Trophoblast cell (in vitro differentiated cells and primary cell): ENCODE data around the gene SLC25A33.
A peak's percentile ranks its signal among the peaks of the same experiment; 100 is the strongest.
"Not testable (repeated sequence)": the region's sequence is repeated elsewhere in the genome, so short reads cannot be mapped to it uniquely, and the experiment has no call there.

Experiments
- DNase-seq, 2 donors: peaks; one replicate each; pipeline ENCODE4 v3.0.0-alpha.2; 2016
- H2AFZ ChIP-seq: 2 replicates; pipeline ENCODE4 v1.6.1; 2013; ENCODE audit warnings: low read length, moderate library complexity, mild to moderate bottlenecking; ENCODE audit not compliant: insufficient read depth, poor library complexity
- H2AK5ac ChIP-seq: 2 replicates; pipeline ENCODE4 v1.6.1; 2013; ENCODE audit warnings: mild to moderate bottlenecking, low read length
- H2BK120ac ChIP-seq: 2 replicates; pipeline ENCODE4 v1.6.1; 2013; ENCODE audit warnings: low read length, mild to moderate bottlenecking, moderate library complexity; ENCODE audit not compliant: insufficient read depth, poor library complexity
- H2BK12ac ChIP-seq: 2 replicates; pipeline ENCODE4 v1.6.1; 2013; ENCODE audit warnings: mild to moderate bottlenecking, low read length, moderate library complexity
- H2BK5ac ChIP-seq: 2 replicates; pipeline ENCODE4 v1.6.1; 2013; ENCODE audit warnings: low read length, low read depth, moderate library complexity, mild to moderate bottlenecking; ENCODE audit not compliant: poor library complexity
- H3K14ac ChIP-seq: 2 replicates; pipeline ENCODE4 v1.6.1; 2013; ENCODE audit warnings: mild to moderate bottlenecking, low read length
- H3K18ac ChIP-seq: 2 replicates; pipeline ENCODE4 v1.6.1; 2013; ENCODE audit warnings: mild to moderate bottlenecking, low read length
- H3K23ac ChIP-seq: 2 replicates; pipeline ENCODE4 v1.6.1; 2013; ENCODE audit warnings: low read length
- H3K27ac ChIP-seq: 2 replicates; pipeline ENCODE4 v1.5.1; 2013; ENCODE audit warnings: low read depth, mild to moderate bottlenecking, inconsistent platforms, low read length, moderate library complexity
- H3K27me3 ChIP-seq: 2 replicates; pipeline ENCODE4 v1.6.1; 2013; ENCODE audit warnings: inconsistent platforms, mild to moderate bottlenecking, low read length, moderate library complexity; ENCODE audit not compliant: insufficient read depth
- H3K36me3 ChIP-seq, 2 experiments: 1 replicate in 1 of 2; 2 replicates in 1 of 2; pipeline ENCODE4 v1.6.1; 2013; ENCODE audit warnings: low read length in 2 of 2, mild to moderate bottlenecking in 2 of 2, moderate library complexity in 1 of 2; ENCODE audit not compliant: insufficient read depth in 2 of 2, control insufficient read depth in 1 of 2
- H3K4ac ChIP-seq: 2 replicates; pipeline ENCODE4 v1.6.1; 2013; ENCODE audit warnings: low read depth, mild to moderate bottlenecking, low read length, moderate library complexity
- H3K4me1 ChIP-seq, 2 experiments: 1 replicate in 1 of 2; 2 replicates in 1 of 2; pipeline ENCODE4 v1.6.1; 2013; ENCODE audit warnings: low read length in 2 of 2, mild to moderate bottlenecking in 2 of 2, moderate library complexity in 1 of 2; ENCODE audit not compliant: insufficient read depth in 2 of 2, control insufficient read depth in 1 of 2
- H3K4me2 ChIP-seq: 2 replicates; pipeline ENCODE4 v1.6.1; 2013; ENCODE audit warnings: inconsistent platforms, mild to moderate bottlenecking, low read length, moderate library complexity
- H3K4me3 ChIP-seq: 2 replicates; pipeline ENCODE4 v1.5.1; 2013; ENCODE audit warnings: mild to moderate bottlenecking, low read depth, low read length, inconsistent platforms
- H3K79me1 ChIP-seq: one replicate; pipeline ENCODE4 v1.6.1; 2013; ENCODE audit warnings: low read length
- H3K79me2 ChIP-seq: 2 replicates; pipeline ENCODE4 v1.6.1; 2013; ENCODE audit warnings: low read length, mild to moderate bottlenecking; ENCODE audit not compliant: control insufficient read depth, insufficient read depth, poor library complexity
- H3K9ac ChIP-seq: 2 replicates; pipeline ENCODE4 v1.6.1; 2013; ENCODE audit warnings: mild to moderate bottlenecking, low read length
- H3K9me3 ChIP-seq: 2 replicates; pipeline ENCODE4 v1.6.1; 2013; ENCODE audit warnings: low read depth, mild to moderate bottlenecking, control low read depth, inconsistent platforms, low read length; ENCODE audit not compliant: insufficient read depth
- H4K12ac ChIP-seq: 2 replicates; pipeline ENCODE4 v1.6.1; 2013; ENCODE audit warnings: low read depth, mild to moderate bottlenecking, low read length, moderate library complexity
- H4K8ac ChIP-seq: 2 replicates; pipeline ENCODE4 v1.6.1; 2013; ENCODE audit warnings: low read depth, mild to moderate bottlenecking, low read length, moderate library complexity
- H4K91ac ChIP-seq: one replicate; pipeline ENCODE4 v1.6.1; 2013; ENCODE audit warnings: low read depth, mild to moderate bottlenecking, low read length, moderate library complexity
- WGBS: extraction: QIAGEN DNeasy Blood & Tissue Kit; methylation state at CpG from one replicate; pipeline ENCODE4 v1.1.7; 2013; ENCODE audit warnings: missing lambda C conversion rate; ENCODE audit not compliant: insufficient read length, insufficient coverage; ENCODE audit errors: extremely low coverage; 5-methylcytosine and 5-hydroxymethylcytosine counted together

The SLC25A33 gene

DNA sequence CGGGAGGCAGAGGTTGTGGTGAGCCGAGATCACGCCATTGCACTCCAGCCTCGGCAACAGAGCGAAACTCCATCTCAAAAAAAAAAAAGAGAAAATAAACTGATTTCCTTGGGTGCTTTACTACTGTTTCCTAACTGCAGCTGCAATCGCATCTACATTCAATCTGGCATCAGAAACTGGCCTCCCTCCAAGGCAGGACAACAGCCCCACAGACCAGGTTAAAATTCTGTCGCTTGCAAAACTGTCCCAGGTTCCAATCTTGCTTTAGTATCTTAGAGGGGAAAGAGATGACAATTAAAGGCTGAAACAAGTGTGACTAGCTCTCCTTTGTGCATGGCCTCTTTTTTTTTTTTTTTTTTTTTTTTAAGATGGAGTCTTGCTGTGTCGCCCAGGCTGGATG, 32.4 kb upstream of the SLC25A33 start:
- Histone ChIP-seq H2BK120ac (no peak overlapping the region), H2BK12ac (no peak overlapping the region)
- WGBS: no CpG with 5 or more reads among the region's 8 CpGs

DNA sequence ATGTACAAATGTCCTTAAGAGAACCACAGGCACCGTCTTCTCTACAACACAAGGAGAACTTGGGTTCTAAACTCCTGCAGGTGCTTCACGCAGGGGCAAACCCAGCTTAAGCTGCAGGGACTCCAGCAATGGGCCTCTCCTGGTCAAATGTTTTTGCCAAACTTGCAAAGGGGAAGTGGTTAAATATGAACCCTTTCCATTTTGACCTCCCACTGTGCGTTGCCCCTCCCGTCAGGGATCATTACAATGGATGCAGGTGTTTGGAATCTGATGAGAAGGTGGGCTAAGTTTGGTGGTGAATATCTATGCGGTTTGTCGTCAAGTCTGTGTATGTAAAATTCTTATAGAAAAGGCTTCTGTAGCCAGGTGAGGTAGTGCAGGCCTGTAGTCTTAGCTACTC, 29.1 kb upstream of the SLC25A33 start:
- H2AK5ac ChIP-seq: no peak overlapping the region
- no peaks in the 10 kb centered on the region for H3K27me3 ChIP-seq
- no peak overlapping the region for H3K27ac ChIP-seq
- DNase-seq: no peak
- H3K4me2 ChIP-seq: no peak overlapping the region
- H3K79me2 ChIP-seq: no peaks in the 10 kb centered on the region
- H2BK120ac ChIP-seq: no peak overlapping the region
- no CpG with 5 or more reads among the region's 6 CpGs for WGBS
- H2BK5ac ChIP-seq: no peak overlapping the region
- H3K9me3 ChIP-seq: no peaks in the 10 kb centered on the region
- H3K4ac ChIP-seq: no peak overlapping the region
- no peak overlapping the region for H3K18ac ChIP-seq
- no peak overlapping the region for H3K23ac ChIP-seq
- H4K12ac ChIP-seq: no peak overlapping the region
- no peaks in the 10 kb centered on the region for H3K4me1 ChIP-seq
- no peak overlapping the region for H2BK12ac ChIP-seq
- H4K91ac ChIP-seq: no peak overlapping the region
- no peak overlapping the region for H3K14ac ChIP-seq
- no peak overlapping the region for H3K4me3 ChIP-seq
- H2AFZ ChIP-seq: no peak overlapping the region
- no peak overlapping the region for H3K9ac ChIP-seq
- no peak overlapping the region for H4K8ac ChIP-seq
- no peaks in the 10 kb centered on the region for H3K36me3 ChIP-seq
- H3K79me1 ChIP-seq: no peaks in the 10 kb centered on the region

More for the DNA sequence above, 32.4 kb upstream of the SLC25A33 start:
- Histone ChIP-seq H3K4me2 (no peak overlapping the region), H3K9ac (no peak overlapping the region), H2BK5ac (no peak overlapping the region), H4K8ac (no peak overlapping the region), H3K14ac (no peak overlapping the region), H3K4me1 (no peaks in the 10 kb centered on the region), H3K36me3 (no peaks in the 10 kb centered on the region), H3K79me2 (no peaks in the 10 kb centered on the region), H3K79me1 (no peaks in the 10 kb centered on the region), H2AK5ac (no peak overlapping the region), H3K27me3 (no peaks in the 10 kb centered on the region), H3K23ac (no peak overlapping the region), H4K91ac (no peak overlapping the region), H2AFZ (no peak overlapping the region), H3K9me3 (no peaks in the 10 kb centered on the region), H3K4ac (no peak overlapping the region), H4K12ac (no peak overlapping the region), H3K18ac (no peak overlapping the region), H3K27ac (no peak overlapping the region), H3K4me3 (no peak overlapping the region)
- DNase-seq: no peak

DNA sequence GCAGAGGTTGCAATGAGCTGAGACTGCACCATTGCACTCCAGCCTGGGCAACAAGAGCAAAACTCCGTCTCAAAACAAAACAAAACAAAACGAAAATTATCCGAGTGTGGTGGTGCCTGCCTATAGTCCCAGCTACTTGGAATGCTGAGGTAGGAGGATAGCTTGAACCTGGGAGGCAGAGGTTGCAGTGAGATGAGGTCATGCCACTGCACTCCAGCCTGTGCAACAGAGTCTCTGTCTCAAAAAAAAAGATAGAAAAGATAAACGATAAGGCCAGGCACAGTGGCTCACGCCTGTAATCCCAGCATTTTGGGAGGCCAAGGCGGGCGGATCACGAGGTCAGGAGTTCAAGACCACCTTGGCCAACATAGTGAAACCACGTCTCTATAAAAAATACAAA, 23.7 kb upstream of the SLC25A33 start:
- not testable (repeated sequence) for H3K18ac ChIP-seq, H3K9me3 ChIP-seq, H4K8ac ChIP-seq, H3K4me3 ChIP-seq, H3K4me2 ChIP-seq, H3K27me3 ChIP-seq, H3K36me3 ChIP-seq, H3K14ac ChIP-seq, H2AFZ ChIP-seq, H3K4ac ChIP-seq, H3K9ac ChIP-seq, H3K79me2 ChIP-seq, H4K91ac ChIP-seq, H2AK5ac ChIP-seq, H2BK12ac ChIP-seq, H3K27ac ChIP-seq, H3K4me1 ChIP-seq, H3K23ac ChIP-seq, H2BK5ac ChIP-seq, H2BK120ac ChIP-seq, H4K12ac ChIP-seq, H3K79me1 ChIP-seq
- WGBS: no CpG with 5 or more reads among the region's 9 CpGs
- DNase-seq: peak in 1 of 2 donors; percentile 33

DNA sequence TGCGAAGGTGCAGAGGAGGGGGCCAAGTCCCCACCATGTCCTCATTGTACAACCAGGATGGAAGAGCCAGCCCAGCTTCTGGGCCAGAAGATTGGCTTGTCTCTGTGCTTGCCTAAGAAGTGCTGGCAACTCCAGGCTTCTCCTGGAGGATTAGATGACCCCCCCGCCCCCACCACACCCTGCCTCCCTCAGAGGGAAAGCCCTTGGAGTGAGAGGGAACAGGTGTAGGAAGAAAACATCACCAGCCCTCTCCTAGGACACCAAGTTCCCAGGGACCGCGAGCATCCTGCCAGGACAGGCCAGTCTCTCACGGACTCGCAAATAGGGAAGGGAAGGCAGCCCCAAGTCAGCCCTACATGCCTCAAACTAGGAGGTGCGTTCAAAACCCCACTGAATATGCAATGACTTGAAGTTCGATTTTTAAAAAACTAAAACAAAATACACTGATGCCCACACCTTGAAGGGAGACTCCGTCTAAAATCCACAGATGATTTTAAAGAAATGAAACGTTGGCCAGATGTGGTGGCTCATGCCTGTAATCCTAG, 20.7 kb upstream of the SLC25A33 start:
- Histone ChIP-seq H4K8ac (no peak overlapping the region), H2AK5ac (no peak overlapping the region), H3K4me2 (no peak overlapping the region), H3K36me3 (no peaks in the 10 kb centered on the region), H2BK12ac (no peak overlapping the region), H3K18ac (no peak overlapping the region), H2BK5ac (no peak overlapping the region), H3K23ac (no peak overlapping the region), H3K79me1 (no peaks in the 10 kb centered on the region), H2BK120ac (no peak overlapping the region), H3K14ac (no peak overlapping the region), H3K4ac (no peak overlapping the region), H3K27me3 (no peaks in the 10 kb centered on the region), H3K4me3 (no peak overlapping the region), H3K27ac (no peak overlapping the region), H4K12ac (no peak overlapping the region), H3K9ac (no peak overlapping the region), H3K4me1 (no peaks in the 10 kb centered on the region), H2AFZ (no peak overlapping the region), H3K79me2 (no peaks in the 10 kb centered on the region), H4K91ac (no peak overlapping the region), H3K9me3 (no peaks in the 10 kb centered on the region)
- no peak for DNase-seq
- no CpG with 5 or more reads among the region's 10 CpGs for WGBS
